ENCODE data around the gene PPT2.
"Not testable (repeated sequence)": the region's sequence is repeated elsewhere in the genome, so short reads cannot be mapped to it uniquely, and the experiment has no call there.

Gene PPT2

GRCh38 chr6:32176476-32177182, 22.7 kb downstream of the PPT2 start:
- DNase-seq (ENCODE audit: low read depth in 2 of 2): no peak

GRCh38 chr6:32177183-32177787, 23.3 kb downstream of the PPT2 start:
- DNase-seq (ENCODE audit: low read depth in 2 of 2): no peak

- DNase-seq (ENCODE audit: low read depth in 2 of 2): peak; percentile 83 to 85
Observed at GRCh38 chr6:32177788-32178546, 24.0 kb downstream of the PPT2 start, which contains the start of gene RNF5. Gene RNF5 (plus strand): TSS chr6:32178405. CDS start chr6:32178512, 107 bp downstream.

- DNase-seq (ENCODE audit: low read depth in 2 of 2): no peak
Observed at GRCh38 chr6:32178547-32179440, 24.9 kb downstream of the PPT2 start.

GRCh38 chr6:32179766-32180405, 25.9 kb downstream of the PPT2 start:
- no peak for DNase-seq (ENCODE audit: low read depth in 2 of 2)

- DNase-seq (ENCODE audit: low read depth in 2 of 2): no peak
Observed at GRCh38 chr6:32181148-32181702, 27.3 kb downstream of the PPT2 start.

GRCh38 chr6:32181915-32182529, 28.1 kb downstream of the PPT2 start:
- DNase-seq (ENCODE audit: low read depth in 2 of 2): no peak

- DNase-seq (ENCODE audit: low read depth in 2 of 2): no peak
Observed at GRCh38 chr6:32182555-32182981, 28.6 kb downstream of the PPT2 start.

- no peak for DNase-seq (ENCODE audit: low read depth in 2 of 2)
Observed at GRCh38 chr6:32183030-32183429, 29.1 kb downstream of the PPT2 start.

- DNase-seq (ENCODE audit: low read depth in 2 of 2): no peak
Observed at GRCh38 chr6:32183483-32184083, 29.6 kb downstream of the PPT2 start.

- no peak for DNase-seq (ENCODE audit: low read depth in 2 of 2)
Observed at GRCh38 chr6:32184084-32184640, 30.2 kb downstream of the PPT2 start, which contains the start of gene AGER. Gene AGER (minus strand): TSS chr6:32184253. CDS start chr6:32184222, 31 bp downstream.

- DNase-seq (ENCODE audit: low read depth in 2 of 2): peak; percentile 37 to 59
Observed at GRCh38 chr6:32185681-32186131, 31.8 kb downstream of the PPT2 start.

- DNase-seq (ENCODE audit: low read depth in 2 of 2): not testable (repeated sequence)
Observed at GRCh38 chr6:32186151-32186840, 32.4 kb downstream of the PPT2 start.

- DNase-seq (ENCODE audit: low read depth in 2 of 2): no peak
Observed at GRCh38 chr6:32187009-32187709, 33.2 kb downstream of the PPT2 start.

GRCh38 chr6:32187725-32188380, 33.9 kb downstream of the PPT2 start:
- DNase-seq (ENCODE audit: low read depth in 2 of 2): not testable (repeated sequence)

GRCh38 chr6:32188381-32189068, 34.6 kb downstream of the PPT2 start:
- DNase-seq (ENCODE audit: low read depth in 2 of 2): no peak
